Fibroblast of lung (primary cell): ENCODE data around the gene EPYC. TPM values are rescaled to one million over a fixed set of nuclear protein-coding genes. Genes with fewer than 3 reads are reported as not detected.

Experiments used
- DNase-seq, 2 donors: peaks; one replicate each; pipeline versions ENCODE4 v3.0.0 to v3.0.0-alpha.2; 2010; ENCODE audit warnings: low read depth in 2 of 2
- H2AFZ ChIP-seq: 2 replicates; pipeline ENCODE4 v1.5.1; 2012; ENCODE audit warnings: low read length, control low read depth, inconsistent platforms
- H3K27ac ChIP-seq: 2 replicates; pipeline ENCODE4 v1.5.1; 2011; ENCODE audit warnings: low read length, control low read depth; ENCODE audit not compliant: insufficient read depth
- H3K27me3 ChIP-seq: 2 replicates; pipeline ENCODE4 v1.5.1; 2011; ENCODE audit warnings: mild to moderate bottlenecking, low read length; ENCODE audit not compliant: control insufficient read depth, insufficient read depth
- H3K36me3 ChIP-seq: 2 replicates; pipeline ENCODE4 v1.5.1; 2011; ENCODE audit warnings: low read length; ENCODE audit not compliant: control insufficient read depth, insufficient read depth
- H3K4me1 ChIP-seq: 2 replicates; pipeline ENCODE4 v1.5.1; 2011; ENCODE audit warnings: low read length; ENCODE audit not compliant: control insufficient read depth, insufficient read depth; ENCODE audit errors: extremely low read depth
- H3K4me2 ChIP-seq: 2 replicates; pipeline ENCODE4 v1.5.1; 2011; ENCODE audit warnings: low read length, control low read depth; ENCODE audit not compliant: insufficient read depth; ENCODE audit errors: extremely low read depth
- H3K4me3 ChIP-seq, 4 experiments: fragments of 200-600 bp in 1 of 4; sonication (generic) in 1 of 4; replicated peaks in 1 of 4; 2 replicates each; pipeline ENCODE4 v1.5.1; 2011 to 2016; ENCODE audit warnings: low read length in 4 of 4, low read depth in 3 of 4, mild to moderate bottlenecking in 3 of 4, control low read depth in 2 of 4, inconsistent platforms in 1 of 4, mixed read lengths in 1 of 4; ENCODE audit not compliant: insufficient read depth in 1 of 4; ENCODE audit errors: control extremely low read depth in 1 of 4
- H3K79me2 ChIP-seq: 2 replicates; pipeline ENCODE4 v1.5.1; 2012; ENCODE audit warnings: mild to moderate bottlenecking, low read length, inconsistent platforms; ENCODE audit not compliant: control insufficient read depth, insufficient read depth
- H3K9ac ChIP-seq: 2 replicates; pipeline ENCODE4 v1.5.1; 2011; ENCODE audit warnings: mild to moderate bottlenecking, low read length, control low read depth; ENCODE audit not compliant: insufficient read depth
- H3K9me3 ChIP-seq: 2 replicates; pipeline ENCODE4 v1.5.1; 2012; ENCODE audit warnings: low read depth, low read length; ENCODE audit not compliant: control insufficient read depth, insufficient read depth
- H4K20me1 ChIP-seq: 2 replicates; pipeline ENCODE4 v1.5.1; 2011; ENCODE audit warnings: low read length; ENCODE audit not compliant: control insufficient read depth, insufficient read depth; ENCODE audit errors: extremely low read depth
- EZH2 ChIP-seq: IDR thresholded peaks from 2 replicates; pipeline ENCODE4 v1.5.1; 2012; ENCODE audit warnings: low read length, control low read depth, mild to moderate bottlenecking; ENCODE audit errors: missing control alignments
- polyA plus RNA-seq, 2 donors: library from polyadenylated mRNA; depleted of rRNA in 1 of 2; stranded (reverse) in 1 of 2; unstranded in 1 of 2; fragments of >200 nt; gene quantifications; 2 replicates each; pipeline ENCODE4 v1.2.1, GENCODE V29; 2011 to 2012; ENCODE audit warnings: missing spikeins in 1 of 2
- total RNA-seq: library from RNA; depleted of rRNA; stranded (reverse); fragments of >200 nt; gene quantifications from 2 replicates; pipeline ENCODE4 v1.2.1, GENCODE V29; 2014
- TF ChIP-seq, protein P1 (sequence below), 2 donors: IDR thresholded peaks in 1 of 2; conservative IDR thresholded peaks in 1 of 2; 1 replicate in 1 of 2; 2 replicates in 1 of 2; pipeline ENCODE4 v1.5.1; 2011 to 2012; ENCODE audit warnings: low read length in 2 of 2, control low read depth in 1 of 2, inconsistent platforms in 1 of 2, low read depth in 1 of 2, mild to moderate bottlenecking in 1 of 2

Gene EPYC
- total and polyA plus RNA-seq, 2 donors (not counting 1 experiment from before 2014, with no cell fraction given), result 0.05 TPM; not detected in 1

DNA sequence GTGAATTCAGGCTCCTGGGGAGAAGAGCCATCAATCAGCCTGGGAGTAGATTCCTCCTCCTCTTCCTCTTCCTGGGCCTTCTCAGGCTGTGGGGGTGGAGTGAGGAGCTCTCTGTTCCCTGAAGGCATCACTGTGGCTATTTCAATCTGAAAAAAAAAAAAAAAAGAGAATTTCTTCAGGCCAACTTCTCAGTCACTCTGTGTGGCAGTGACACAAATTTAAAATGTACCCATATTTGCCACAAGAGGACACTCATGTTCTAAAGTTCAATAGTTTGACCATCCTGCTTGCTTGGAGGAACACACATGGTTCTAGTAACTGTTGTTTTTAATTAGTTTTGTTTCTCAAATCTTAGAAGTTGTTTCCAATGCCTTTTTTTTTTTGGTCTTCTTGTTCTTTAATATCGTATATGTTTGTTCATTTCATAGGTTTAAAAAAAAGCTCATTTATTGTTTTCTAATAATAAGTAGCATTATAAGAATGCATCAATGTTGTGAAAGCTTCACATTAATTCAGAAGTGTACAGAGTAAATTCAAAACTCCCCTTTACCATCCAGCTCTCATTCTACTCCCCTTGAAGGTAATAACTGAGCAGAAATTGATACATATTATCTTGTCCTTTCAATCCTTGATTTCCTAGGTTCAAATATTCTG lies 26.5 kb downstream of the EPYC start:
- H3K4me2 ChIP-seq, result no peak overlapping the region
- no peak overlapping the region for H3K27ac ChIP-seq
- H2AFZ ChIP-seq, result peak overlapping the region; percentile 4
- H3K9me3 ChIP-seq, result no peaks in the 10 kb centered on the region
- H3K27me3 ChIP-seq, result no peaks in the 10 kb centered on the region
- H3K9ac ChIP-seq, result no peak overlapping the region
- peaks cover 4% of the 10 kb centered on the region for H3K4me1 ChIP-seq
- H3K79me2 ChIP-seq, result no peaks in the 10 kb centered on the region
- H3K36me3 ChIP-seq, result no peaks in the 10 kb centered on the region
- no peak overlapping the region for H3K4me3 ChIP-seq
- TF ChIP-seq, protein P1, sequence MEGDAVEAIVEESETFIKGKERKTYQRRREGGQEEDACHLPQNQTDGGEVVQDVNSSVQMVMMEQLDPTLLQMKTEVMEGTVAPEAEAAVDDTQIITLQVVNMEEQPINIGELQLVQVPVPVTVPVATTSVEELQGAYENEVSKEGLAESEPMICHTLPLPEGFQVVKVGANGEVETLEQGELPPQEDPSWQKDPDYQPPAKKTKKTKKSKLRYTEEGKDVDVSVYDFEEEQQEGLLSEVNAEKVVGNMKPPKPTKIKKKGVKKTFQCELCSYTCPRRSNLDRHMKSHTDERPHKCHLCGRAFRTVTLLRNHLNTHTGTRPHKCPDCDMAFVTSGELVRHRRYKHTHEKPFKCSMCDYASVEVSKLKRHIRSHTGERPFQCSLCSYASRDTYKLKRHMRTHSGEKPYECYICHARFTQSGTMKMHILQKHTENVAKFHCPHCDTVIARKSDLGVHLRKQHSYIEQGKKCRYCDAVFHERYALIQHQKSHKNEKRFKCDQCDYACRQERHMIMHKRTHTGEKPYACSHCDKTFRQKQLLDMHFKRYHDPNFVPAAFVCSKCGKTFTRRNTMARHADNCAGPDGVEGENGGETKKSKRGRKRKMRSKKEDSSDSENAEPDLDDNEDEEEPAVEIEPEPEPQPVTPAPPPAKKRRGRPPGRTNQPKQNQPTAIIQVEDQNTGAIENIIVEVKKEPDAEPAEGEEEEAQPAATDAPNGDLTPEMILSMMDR (conservative IDR thresholded peaks at IDR 0.05 in 1 of 2, IDR thresholded peaks at IDR 0.05 in 1 of 2; ENCODE audit: low read depth in 1 of 2, low read length in 2 of 2), result peak; percentile 70 to 75
- TF ChIP-seq EZH2, result no peak
- H4K20me1 ChIP-seq, result no peaks in the 10 kb centered on the region
- DNase-seq, result peak; percentile 58 to 87

DNA sequence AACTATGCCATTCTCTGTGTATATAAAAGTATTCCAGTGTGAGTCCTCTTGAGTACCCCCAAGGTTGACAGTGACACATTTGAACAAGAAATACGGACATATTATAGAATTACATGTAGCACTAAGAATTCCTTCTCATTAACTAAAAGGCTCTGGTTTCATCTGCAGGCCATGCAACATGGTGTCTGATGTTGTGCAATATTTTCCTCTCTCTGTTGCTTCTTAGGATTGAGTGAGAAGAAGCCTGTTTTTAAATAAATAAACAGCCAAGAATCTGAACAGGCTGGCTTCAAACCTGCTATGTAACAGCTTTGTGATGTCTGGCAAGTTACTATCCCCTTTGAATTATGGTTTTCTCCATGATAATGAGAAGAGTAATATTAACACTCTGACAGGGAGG lies 27.5 kb downstream of the EPYC start:
- H3K9me3 ChIP-seq, result no peaks in the 10 kb centered on the region
- no peaks in the 10 kb centered on the region for H4K20me1 ChIP-seq
- no peak overlapping the region for H2AFZ ChIP-seq
- peak in 1 of 2 donors; percentile 34 for DNase-seq
- no peaks in the 10 kb centered on the region for H3K27me3 ChIP-seq
- H3K4me3 ChIP-seq, result no peak overlapping the region
- H3K4me2 ChIP-seq, result no peak overlapping the region
- no peak overlapping the region for H3K27ac ChIP-seq
- H3K36me3 ChIP-seq, result no peaks in the 10 kb centered on the region
- no peak overlapping the region for H3K9ac ChIP-seq
- no peaks in the 10 kb centered on the region for H3K79me2 ChIP-seq
- H3K4me1 ChIP-seq, result peaks cover 4% of the 10 kb centered on the region
- TF ChIP-seq, protein P1 (conservative IDR thresholded peaks at IDR 0.05 in 1 of 2, IDR thresholded peaks at IDR 0.05 in 1 of 2; ENCODE audit: low read depth in 1 of 2, low read length in 2 of 2), result no peak
- TF ChIP-seq EZH2, result no peak

DNA sequence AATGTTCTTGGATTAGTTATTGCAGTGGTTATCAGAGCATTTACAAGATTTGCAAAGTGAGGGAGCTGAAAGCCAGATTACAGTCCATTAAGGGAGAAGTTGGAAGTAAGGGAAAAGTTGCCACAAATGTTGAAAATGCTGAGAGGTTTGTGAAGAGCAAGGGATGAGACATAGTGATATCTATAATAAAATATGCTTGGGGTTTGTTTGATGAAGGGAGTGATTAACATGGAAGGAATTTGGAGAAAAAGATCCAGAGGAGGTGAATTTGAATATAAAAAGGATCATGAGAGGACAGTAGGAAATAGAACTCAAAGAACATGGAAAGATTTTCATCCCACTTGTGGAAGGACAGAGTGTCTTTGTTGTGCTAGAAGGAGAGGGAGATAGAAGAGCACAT lies 30.5 kb downstream of the EPYC start:
- Histone ChIP-seq H3K4me2 (no peak overlapping the region), H3K27ac (no peak overlapping the region), H3K9ac (no peak overlapping the region), H3K4me3 (no peak overlapping the region), H3K9me3 (no peaks in the 10 kb centered on the region), H2AFZ (no peak overlapping the region), H3K27me3 (no peaks in the 10 kb centered on the region), H3K4me1 (peaks cover 4% of the 10 kb centered on the region), H4K20me1 (no peaks in the 10 kb centered on the region), H3K79me2 (no peaks in the 10 kb centered on the region), H3K36me3 (no peaks in the 10 kb centered on the region)
- TF ChIP-seq, protein P1 (conservative IDR thresholded peaks at IDR 0.05 in 1 of 2, IDR thresholded peaks at IDR 0.05 in 1 of 2; ENCODE audit: low read depth in 1 of 2, low read length in 2 of 2), result no peak
- TF ChIP-seq EZH2, result no peak
- peak in 1 of 2 donors; percentile 73 for DNase-seq
